Stimulated activated naive CD8-positive, alpha-beta T cell treated with anti-CD3 and anti-CD28 coated beads, Interleukin-15, Interleukin-2, amounts not matched to agents 100 U/mL and 50 U/mL, for 24 hours (primary cell): ENCODE data around the gene TMPRSS9.
A peak's percentile ranks its signal among the peaks of the same experiment; 100 is the strongest.
"Not testable (repeated sequence)": the region's sequence is repeated elsewhere in the genome, so short reads cannot be mapped to it uniquely, and the experiment has no call there.

ENCODE experiments used
- ATAC-seq: fragments of 150-1000 bp; cut with Tn5 transposase; one replicate; pipeline ENCODE4 v1.10.0; 2021
- DNase-seq: peaks from one replicate; pipeline ENCODE4 v3.0.0; 2021

TMPRSS9 gene

DNA sequence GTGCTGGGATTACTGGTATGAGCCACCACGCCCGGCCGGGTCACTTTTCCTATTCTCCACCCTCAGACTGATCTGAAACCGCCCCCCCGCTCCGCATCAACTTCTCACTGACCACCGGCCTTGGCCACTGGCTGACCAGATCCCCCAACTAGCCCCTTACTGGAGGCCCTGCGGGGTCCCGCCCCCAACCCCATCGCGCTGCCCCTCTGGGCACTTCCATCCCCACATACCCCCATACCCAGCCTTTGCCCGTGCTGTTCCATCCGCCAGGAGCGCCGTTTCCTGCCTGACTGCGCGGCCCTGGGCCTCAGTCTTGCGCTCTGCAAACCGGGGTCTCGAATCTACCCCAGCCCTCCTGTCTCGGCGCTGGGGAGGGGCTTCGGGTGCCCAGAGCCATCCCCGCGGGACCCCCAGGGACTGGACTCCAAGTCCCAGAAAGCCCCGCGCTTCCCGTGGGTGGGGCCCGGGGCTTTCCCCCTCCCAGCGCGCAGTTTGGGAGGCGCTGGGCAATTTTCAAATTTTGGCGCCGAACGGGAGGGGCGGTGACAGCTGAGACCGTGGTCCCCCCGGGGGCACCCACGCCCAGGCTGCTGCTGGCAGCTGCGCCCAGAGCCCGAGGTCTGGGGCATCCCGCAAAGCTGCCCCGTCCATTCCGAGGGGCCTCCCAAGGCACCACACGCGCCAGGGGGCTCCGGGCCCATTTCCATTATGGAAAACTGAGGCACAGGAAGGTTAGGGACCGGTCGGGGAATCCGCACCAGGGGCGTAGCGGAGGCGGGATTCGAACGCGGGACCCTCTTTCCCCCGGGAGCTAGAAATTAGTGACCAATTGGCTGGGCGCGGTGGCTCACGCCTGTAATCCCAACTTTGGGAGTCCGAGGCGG, 101.9 kb downstream of the TMPRSS9 start:
- DNase-seq (peak; percentile 85), ATAC-seq (peak; percentile 78)

GRCh38 chr19:2462635-2463421, 102.8 kb downstream of the TMPRSS9 start:
- ATAC-seq (no peak), DNase-seq (no peak)

- ATAC-seq, DNase-seq: not testable (repeated sequence)
Observed at GRCh38 chr19:2463694-2464093, 103.6 kb downstream of the TMPRSS9 start.

- ATAC-seq, result no peak
- DNase-seq, result no peak
Observed at GRCh38 chr19:2464389-2464788, 104.3 kb downstream of the TMPRSS9 start.

- DNase-seq, result no peak
- ATAC-seq, result no peak
Observed at GRCh38 chr19:2468596-2468995, 108.5 kb downstream of the TMPRSS9 start.

DNA sequence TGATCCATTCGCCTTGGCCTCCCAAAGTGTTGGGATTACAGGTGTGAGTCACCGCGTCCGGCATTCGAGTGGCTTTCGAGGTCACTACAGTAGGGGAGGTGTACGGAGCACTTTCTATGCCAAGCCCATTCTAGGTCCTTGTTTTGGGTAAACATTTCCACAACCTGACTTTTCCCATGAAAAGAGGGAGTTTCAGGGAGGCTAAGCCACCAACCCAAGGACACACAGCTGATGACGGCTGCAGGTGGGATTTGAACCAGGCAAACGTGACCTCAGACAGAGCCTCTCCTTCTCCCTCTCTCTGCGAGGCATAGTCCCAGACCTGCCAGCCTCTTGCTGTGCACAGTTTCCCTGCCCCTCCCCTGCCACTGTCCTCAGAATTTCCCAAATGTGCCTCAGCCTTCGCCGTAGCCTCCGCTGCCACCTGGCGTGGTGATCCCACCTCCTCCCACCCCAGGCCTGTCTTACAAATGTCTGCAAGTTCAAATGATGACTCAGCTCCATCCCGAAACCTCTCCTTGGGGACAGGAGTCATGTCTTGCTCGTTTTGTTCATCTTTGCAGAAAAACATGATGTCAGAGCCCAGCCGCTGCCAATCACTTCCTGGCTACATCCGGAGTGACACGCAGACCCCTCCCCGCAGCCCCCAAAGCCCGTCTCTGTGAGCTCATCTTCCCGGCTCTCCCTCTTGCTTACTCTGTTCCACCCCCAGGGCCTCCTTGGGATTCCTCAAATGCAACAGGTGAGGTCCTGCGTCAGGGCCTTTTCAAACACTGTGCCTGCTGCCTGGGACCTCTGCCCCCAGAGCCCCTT, 109.2 kb downstream of the TMPRSS9 start:
- DNase-seq (peak; percentile 55), ATAC-seq (peak; percentile 80)

GRCh38 chr19:2469915-2470200, 109.8 kb downstream of the TMPRSS9 start:
- DNase-seq, ATAC-seq: not testable (repeated sequence)

DNA sequence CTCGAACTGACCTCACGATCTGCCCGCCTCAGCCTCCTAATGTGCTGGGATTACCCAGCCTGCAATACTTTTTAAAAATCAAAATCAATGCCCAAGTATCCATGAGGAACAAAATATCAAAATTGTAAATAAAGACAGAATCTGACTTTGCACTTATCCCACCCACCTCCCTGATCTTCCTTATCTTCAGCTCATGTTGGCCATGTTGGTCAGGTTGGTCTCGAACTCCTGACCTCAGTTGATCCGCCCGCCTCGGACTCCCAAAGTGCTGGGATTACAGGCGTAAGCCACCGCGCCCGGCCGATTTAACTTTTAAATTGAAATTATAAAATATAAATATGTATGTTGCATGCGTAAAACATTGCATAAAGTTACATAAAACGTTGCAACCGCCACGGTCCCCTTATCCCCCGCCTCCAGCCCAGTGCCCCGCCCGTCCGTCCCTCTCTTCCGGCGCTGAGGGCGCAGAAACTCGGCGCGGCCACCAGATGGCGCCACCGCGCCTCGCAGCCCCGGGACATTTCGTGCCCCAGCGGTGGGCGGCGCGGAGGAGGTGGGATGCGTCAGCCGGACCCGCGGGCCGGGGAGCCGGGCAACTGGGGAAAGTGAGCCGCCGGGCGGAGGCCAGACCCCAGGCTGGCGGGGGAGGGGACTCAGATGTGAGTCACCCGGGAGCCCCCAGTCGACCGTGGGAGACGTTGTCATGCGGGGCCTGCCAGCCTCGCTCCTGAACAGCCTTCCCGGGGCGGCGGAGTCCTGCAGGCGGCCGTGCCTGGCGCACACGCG, 114.4 kb downstream of the TMPRSS9 start:
- peak; percentile 96 for DNase-seq

DNA sequence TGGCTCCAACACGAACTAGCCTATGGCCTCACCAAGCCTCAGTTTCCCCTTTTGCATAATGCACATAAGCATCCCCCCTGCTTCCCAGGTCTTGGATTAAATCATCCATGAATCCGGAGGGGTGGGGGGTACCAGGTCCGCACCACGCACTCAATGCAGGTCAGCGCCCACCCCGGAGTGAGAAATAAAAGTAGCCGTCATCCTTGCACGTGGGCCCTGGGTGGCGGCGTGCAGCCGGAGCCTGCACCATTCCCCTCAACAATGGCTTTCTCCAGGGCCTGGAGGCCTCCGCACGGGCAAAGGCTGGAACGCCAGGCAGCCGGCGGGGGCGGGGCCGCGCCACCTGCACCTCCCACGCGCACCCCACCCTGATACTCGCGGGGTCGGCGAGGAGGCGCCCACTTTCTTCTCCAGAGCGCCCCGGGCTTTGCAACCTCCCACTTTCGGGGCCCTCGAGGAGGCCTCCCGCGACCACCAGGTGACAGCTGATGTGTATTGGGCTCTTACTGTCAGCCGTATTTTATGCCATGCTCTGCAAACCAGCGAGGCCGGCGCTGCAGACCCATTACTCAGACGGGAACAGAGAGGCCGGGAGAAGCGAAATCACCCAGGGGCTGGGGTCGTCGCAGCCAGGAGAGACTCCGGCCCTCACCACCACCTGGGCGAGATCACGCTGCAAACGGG, 115.1 kb downstream of the TMPRSS9 start:
- DNase-seq, result peak; percentile 80
- ATAC-seq, result peak; percentile 38

More for the DNA sequence above, 114.4 kb downstream of the TMPRSS9 start:
- peak; percentile 42 for ATAC-seq
